HCT116 (cell line): ENCODE data around the gene FLNC. TPM values are rescaled to one million over a fixed set of nuclear protein-coding genes. Genes with fewer than 3 reads are reported as not detected.

ENCODE experiments used
- ATAC-seq: fragments of 200-7000 bp; cut with Tn5 transposase; 2 replicates; pipeline ENCODE4 v1.9.1; 2020; ENCODE audit warnings: mild to moderate bottlenecking, moderate library complexity
- BruUV-seq: library from RNA; stranded (reverse); fragments of 400-500 nt; replicated peaks from 2 replicates; lab custom pipeline; 2021; lab: Mats Ljungman, UMichigan
- CTCF ChIA-PET: fragments of 300-600 bp; sonication (Branson Sonifier 250); formaldehyde crosslinking; loops from one replicate; lab custom pipeline; 2021; ENCODE audit warnings: antibody characterized with exemption; lab: Charles Lee
- POLR2A ChIA-PET: fragments of 300-600, 350-600 bp; sonication (Branson Sonifier 250); formaldehyde crosslinking; loops from one replicate; lab custom pipeline; 2021; ENCODE audit warnings: antibody characterized with exemption; lab: Charles Lee
- RAD21 ChIA-PET, 2 experiments: fragments of 300-600 bp; sonication (Branson Sonifier 250); formaldehyde crosslinking; loops; one replicate each; lab custom pipeline; 2023; ENCODE audit warnings: low total read pairs in 2 of 2; ENCODE audit not compliant: uncharacterized antibody in 2 of 2, unreplicated experiment in 2 of 2, low non-redundant PET in 1 of 2; lab: Charles Lee
- DNase-seq: peaks from one replicate; pipeline ENCODE4 v3.0.0-alpha.2; 2010; ENCODE audit warnings: low read depth, low spot score
- H2AFZ ChIP-seq: fragments of 200-600 bp; shearing (Covaris generic), sonication (generic); 2 replicates; pipeline ENCODE4 v1.6.1; 2017; ENCODE audit warnings: low read depth, mixed run types, mixed read lengths, antibody characterized with exemption, low read length; ENCODE audit not compliant: poor library complexity, severe bottlenecking
- H3K27ac ChIP-seq: 2 replicates; pipeline ENCODE4 v1.5.1; 2012; ENCODE audit warnings: low read depth, low read length
- H3K27me3 ChIP-seq: fragments of 200-600 bp; sonication (generic); 2 replicates; pipeline ENCODE4 v1.6.1; 2016; ENCODE audit warnings: mixed run types, low read length, mixed read lengths; ENCODE audit not compliant: insufficient read depth
- H3K36me3 ChIP-seq, 2 experiments: fragments of 200-500 bp in 1 of 2; fragments of 200-600 bp in 1 of 2; sonication (Bioruptor generic) in 1 of 2; sonication (generic) in 1 of 2; 2 replicates each; pipeline versions ENCODE4 v1.5.1 to v1.6.1; 2014 to 2016; ENCODE audit warnings: low read length in 2 of 2, inconsistent platforms in 1 of 2, mixed read lengths in 1 of 2, mixed run types in 1 of 2; ENCODE audit not compliant: insufficient read depth in 2 of 2, control insufficient read depth in 1 of 2
- H3K4me1 ChIP-seq, 2 experiments: fragments of 200-600 bp in 1 of 2; sonication (generic) in 1 of 2; 2 replicates each; pipeline versions ENCODE4 v1.5.1 to v1.6.1; 2012 to 2017; ENCODE audit warnings: low read length in 2 of 2, inconsistent platforms in 1 of 2, mild to moderate bottlenecking in 1 of 2, mixed read lengths in 1 of 2, mixed run types in 1 of 2, moderate library complexity in 1 of 2; ENCODE audit not compliant: insufficient read depth in 2 of 2, control insufficient read depth in 1 of 2
- H3K4me2 ChIP-seq: fragments of 200-600 bp; sonication (generic); 2 replicates; pipeline ENCODE4 v1.6.1; 2017; ENCODE audit warnings: mixed run types, low read length, mixed read lengths
- H3K4me3 ChIP-seq, 2 experiments: fragments of 200-600 bp in 1 of 2; sonication (generic) in 1 of 2; replicated peaks in 1 of 2; 2 replicates each; pipeline ENCODE4 v1.5.1; 2011 to 2016; ENCODE audit warnings: low read length in 2 of 2, control low read depth in 1 of 2, low read depth in 1 of 2, mild to moderate bottlenecking in 1 of 2, mixed read lengths in 1 of 2, mixed run types in 1 of 2
- H3K79me2 ChIP-seq: fragments of 200-600 bp; sonication (generic); 2 replicates; pipeline ENCODE4 v1.6.1; 2017; ENCODE audit warnings: mild to moderate bottlenecking, mixed run types, low read length, moderate library complexity, mixed read lengths; ENCODE audit not compliant: insufficient read depth
- H3K9ac ChIP-seq: fragments of 200-600 bp; sonication (generic); 2 replicates; pipeline ENCODE4 v1.6.1; 2016; ENCODE audit warnings: low read length, mixed read lengths
- H3K9me2 ChIP-seq: fragments of 200-600 bp; sonication (generic), shearing (Covaris generic); 2 replicates; pipeline ENCODE4 v1.6.1; 2017; ENCODE audit warnings: mixed run types, mild to moderate bottlenecking, moderate library complexity; ENCODE audit not compliant: insufficient read depth
- H3K9me3 ChIP-seq, 2 experiments: fragments of 200-500 bp in 1 of 2; fragments of 200-600 bp in 1 of 2; sonication (Bioruptor generic) in 1 of 2; sonication (generic) in 1 of 2; 2 replicates each; pipeline ENCODE4 v1.6.1; 2014 to 2017; ENCODE audit warnings: low read length in 2 of 2, mixed read lengths in 2 of 2, inconsistent platforms in 1 of 2, low read depth in 1 of 2, mild to moderate bottlenecking in 1 of 2, mixed run types in 1 of 2, moderate library complexity in 1 of 2; ENCODE audit not compliant: control insufficient read depth in 1 of 2, insufficient read depth in 1 of 2
- H4K20me1 ChIP-seq: fragments of 200-600 bp; sonication (generic), shearing (Covaris generic); 2 replicates; pipeline ENCODE4 v1.6.1; 2017; ENCODE audit warnings: mixed run types, mild to moderate bottlenecking, moderate library complexity; ENCODE audit not compliant: insufficient read depth
- ATF3 ChIP-seq: IDR thresholded peaks from 2 replicates; pipeline ENCODE4 v1.6.1; 2012
- CEBPB ChIP-seq: IDR thresholded peaks from 2 replicates; pipeline ENCODE4 v1.6.1; 2012; ENCODE audit warnings: low read depth
- EGR1 ChIP-seq: IDR thresholded peaks from 2 replicates; pipeline ENCODE4 v1.6.1; 2012; ENCODE audit warnings: low read depth
- EZH2phosphoT487 ChIP-seq: fragments of 200-600 bp; IDR thresholded peaks from 2 replicates; pipeline ENCODE4 v1.6.1; 2018; ENCODE audit warnings: antibody characterized with exemption, borderline replicate concordance
- FOSL1 ChIP-seq: IDR thresholded peaks from 2 replicates; pipeline ENCODE4 v1.6.1; 2012; ENCODE audit warnings: low read depth
- MAX ChIP-seq: IDR thresholded peaks from 2 replicates; pipeline ENCODE4 v1.6.1; 2012
- POLR2A ChIP-seq: IDR thresholded peaks from 2 replicates; pipeline ENCODE4 v1.7.0; 2011; ENCODE audit warnings: borderline replicate concordance; ENCODE audit not compliant: insufficient read depth, insufficient read length; ENCODE audit errors: extremely low read depth
- POLR2AphosphoS5 ChIP-seq: IDR thresholded peaks from 2 replicates; pipeline ENCODE4 v1.6.1; 2011; ENCODE audit warnings: mild to moderate bottlenecking, low read depth, low read length, moderate library complexity
- RAD21 ChIP-seq: IDR thresholded peaks from 2 replicates; pipeline ENCODE4 v1.6.1; 2012; ENCODE audit warnings: low read depth, mild to moderate bottlenecking
- REST ChIP-seq: IDR thresholded peaks from 2 replicates; pipeline ENCODE4 v1.6.1; 2012; ENCODE audit warnings: low read depth
- SP1 ChIP-seq: IDR thresholded peaks from 2 replicates; pipeline ENCODE4 v1.6.1; 2012; ENCODE audit warnings: low read depth
- TCF7L2 ChIP-seq: IDR thresholded peaks from 2 replicates; pipeline ENCODE4 v1.7.0; 2011; ENCODE audit warnings: borderline replicate concordance, inconsistent platforms; ENCODE audit not compliant: insufficient read depth, insufficient read length; ENCODE audit errors: extremely low read depth
- ZNF274 ChIP-seq: fragments of 200-500 bp; sonication (Bioruptor generic); IDR thresholded peaks from 2 replicates; pipeline ENCODE4 v1.6.1; 2014; ENCODE audit warnings: mild to moderate bottlenecking, low read depth, low read length, inconsistent platforms
- intact Hi-C: fragments of 100-400 bp; cut with micrococcal nuclease; formaldehyde crosslinking; loops from 2 replicates; pipeline ENCODE4 v1.10.0; 2022
- total RNA-seq: library from RNA; stranded (reverse); gene quantifications from one replicate; pipeline ENCODE4 v1.2.1, GENCODE V29; 2021; ENCODE audit not compliant: unreplicated experiment

FLNC gene
- total RNA-seq, 1 experiment from 2014 or later, result 42.8 TPM

GRCh38 chr7:128886391-128887168, 56.4 kb downstream of the FLNC start:
- no peak for DNase-seq
- Histone ChIP-seq H3K4me3 (no peak overlapping the region), H3K27me3 (no peaks in the 10 kb centered on the region), H2AFZ (no peak overlapping the region), H3K4me1 (peaks cover 9 to 41% of the 10 kb centered on the region in 2 experiments), H3K9ac (no peak overlapping the region), H3K4me2 (no peak overlapping the region), H3K9me2 (no peaks in the 10 kb centered on the region), H3K9me3 (no peaks in the 10 kb centered on the region), H3K79me2 (no peaks in the 10 kb centered on the region), H3K36me3 (no peaks in the 10 kb centered on the region), H4K20me1 (no peaks in the 10 kb centered on the region), H3K27ac (no peak overlapping the region)
- no peak for ATAC-seq
- no TSS peak for BruUV-seq
- intact Hi-C loops, result no loop called here
- ChIA-PET CTCF (interaction anchor here (1.2 kb wide), 1 partner anchor 205 kb away, joined by 3 read pairs; no protein-coding TSS in a partner anchor), POLR2A (no interaction called here), RAD21 (no interaction called here)
- TF ChIP-seq ZNF274 (no peak), POLR2AphosphoS5 (no peak), CEBPB (no peak), FOSL1 (no peak), TCF7L2 (no peak), MAX (no peak), RAD21 (no peak), SP1 (no peak), EZH2phosphoT487 (no peak), ATF3 (no peak), EGR1 (no peak), REST (no peak), POLR2A (no peak)
